GM20000 (cell line): ENCODE results near the gene VTI1A.

Experiments used
- DNase-seq: peaks from one replicate; pipeline ENCODE4 v3.0.0; 2012; ENCODE audit warnings: low spot score
- TF ChIP-seq, protein P1 (sequence below): IDR thresholded peaks from 2 replicates; pipeline ENCODE4 v1.5.1; 2012; ENCODE audit warnings: mild to moderate bottlenecking, control low read depth; ENCODE audit errors: extremely low read depth, missing control alignments

The VTI1A gene

DNA sequence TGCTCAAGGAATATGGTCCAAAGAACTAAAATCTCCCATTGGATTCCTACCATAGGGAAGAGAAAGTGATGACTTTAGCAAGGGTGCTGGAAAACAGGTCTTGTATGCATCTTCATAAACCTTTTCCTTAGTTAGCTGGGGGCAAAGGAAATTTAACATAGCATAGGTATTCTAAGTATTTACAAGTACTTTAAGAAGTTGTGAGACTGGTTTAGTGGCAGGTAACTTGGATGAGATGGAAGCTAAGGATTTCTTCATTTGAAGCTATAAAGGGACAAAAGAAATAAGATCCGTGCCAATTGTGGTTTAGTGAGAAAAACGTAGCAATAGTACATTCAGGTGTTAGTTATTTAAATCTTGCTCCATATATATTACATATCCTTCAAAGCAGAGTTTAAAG is 319.6 kb downstream of the VTI1A start:
- DNase-seq: no peak
- TF ChIP-seq, protein P1, sequence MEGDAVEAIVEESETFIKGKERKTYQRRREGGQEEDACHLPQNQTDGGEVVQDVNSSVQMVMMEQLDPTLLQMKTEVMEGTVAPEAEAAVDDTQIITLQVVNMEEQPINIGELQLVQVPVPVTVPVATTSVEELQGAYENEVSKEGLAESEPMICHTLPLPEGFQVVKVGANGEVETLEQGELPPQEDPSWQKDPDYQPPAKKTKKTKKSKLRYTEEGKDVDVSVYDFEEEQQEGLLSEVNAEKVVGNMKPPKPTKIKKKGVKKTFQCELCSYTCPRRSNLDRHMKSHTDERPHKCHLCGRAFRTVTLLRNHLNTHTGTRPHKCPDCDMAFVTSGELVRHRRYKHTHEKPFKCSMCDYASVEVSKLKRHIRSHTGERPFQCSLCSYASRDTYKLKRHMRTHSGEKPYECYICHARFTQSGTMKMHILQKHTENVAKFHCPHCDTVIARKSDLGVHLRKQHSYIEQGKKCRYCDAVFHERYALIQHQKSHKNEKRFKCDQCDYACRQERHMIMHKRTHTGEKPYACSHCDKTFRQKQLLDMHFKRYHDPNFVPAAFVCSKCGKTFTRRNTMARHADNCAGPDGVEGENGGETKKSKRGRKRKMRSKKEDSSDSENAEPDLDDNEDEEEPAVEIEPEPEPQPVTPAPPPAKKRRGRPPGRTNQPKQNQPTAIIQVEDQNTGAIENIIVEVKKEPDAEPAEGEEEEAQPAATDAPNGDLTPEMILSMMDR: no peak

DNA sequence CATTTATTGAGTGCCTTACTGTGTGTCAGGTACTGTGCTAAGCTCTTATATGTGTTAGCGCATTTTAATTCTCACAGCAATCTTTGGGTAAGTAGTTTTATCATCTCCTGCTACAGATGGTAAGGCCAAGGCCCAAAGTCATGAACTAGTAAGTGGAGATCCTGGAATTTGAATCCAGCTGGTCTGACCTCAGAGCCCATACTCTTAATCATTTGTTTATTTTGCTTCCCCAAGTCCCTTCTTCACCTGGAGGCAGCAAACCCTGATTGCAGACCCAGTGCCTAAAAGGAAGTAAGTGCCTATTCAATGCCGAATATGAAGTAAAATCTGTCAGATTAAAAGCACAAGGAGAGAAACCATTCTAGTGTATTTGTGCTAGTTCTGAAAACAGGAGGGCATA is 320.1 kb downstream of the VTI1A start:
- TF ChIP-seq, protein P1: no peak
- DNase-seq: no peak

DNA sequence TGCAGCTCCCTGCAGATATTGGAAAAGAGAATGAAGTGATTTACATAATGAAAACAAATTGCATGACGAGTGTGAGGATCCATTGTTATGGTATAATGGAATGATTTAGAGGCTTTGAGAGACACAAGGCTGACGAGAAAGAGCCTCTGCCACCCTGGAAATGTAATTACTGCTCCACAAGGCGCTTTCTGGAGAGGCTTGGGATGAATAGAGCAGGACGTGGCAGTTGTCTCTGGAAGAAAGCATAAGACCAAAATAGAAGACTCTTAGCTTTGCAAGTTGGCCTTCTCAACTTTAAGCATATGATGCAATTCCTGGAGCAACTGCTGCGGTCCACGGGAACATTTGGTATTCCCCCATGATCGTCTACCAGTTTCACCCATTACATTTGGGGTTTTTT is 321.1 kb downstream of the VTI1A start:
- no peak for DNase-seq

DNA sequence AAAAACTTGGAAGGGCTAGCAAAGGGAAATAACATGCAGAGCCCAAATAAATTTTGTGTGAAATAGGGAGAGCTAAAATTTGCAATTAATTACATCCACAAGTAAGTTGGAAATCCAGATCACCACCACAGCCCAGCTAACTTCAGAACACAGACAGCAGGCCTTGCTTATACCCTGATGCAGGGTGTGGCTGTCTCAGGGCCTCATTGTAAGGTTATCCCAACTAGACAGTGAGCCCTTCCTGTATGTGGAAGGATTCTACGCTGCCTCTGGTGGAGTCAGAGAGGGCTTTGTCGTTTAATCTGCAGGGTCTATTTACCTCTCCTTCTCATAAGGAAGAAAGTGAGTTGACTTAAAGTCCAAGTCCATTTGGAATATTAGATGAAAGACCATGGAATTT is 322.1 kb downstream of the VTI1A start:
- no peak for DNase-seq
- TF ChIP-seq, protein P1: no peak

More for the DNA sequence above, 321.1 kb downstream of the VTI1A start:
- TF ChIP-seq, protein P1: no peak

DNA sequence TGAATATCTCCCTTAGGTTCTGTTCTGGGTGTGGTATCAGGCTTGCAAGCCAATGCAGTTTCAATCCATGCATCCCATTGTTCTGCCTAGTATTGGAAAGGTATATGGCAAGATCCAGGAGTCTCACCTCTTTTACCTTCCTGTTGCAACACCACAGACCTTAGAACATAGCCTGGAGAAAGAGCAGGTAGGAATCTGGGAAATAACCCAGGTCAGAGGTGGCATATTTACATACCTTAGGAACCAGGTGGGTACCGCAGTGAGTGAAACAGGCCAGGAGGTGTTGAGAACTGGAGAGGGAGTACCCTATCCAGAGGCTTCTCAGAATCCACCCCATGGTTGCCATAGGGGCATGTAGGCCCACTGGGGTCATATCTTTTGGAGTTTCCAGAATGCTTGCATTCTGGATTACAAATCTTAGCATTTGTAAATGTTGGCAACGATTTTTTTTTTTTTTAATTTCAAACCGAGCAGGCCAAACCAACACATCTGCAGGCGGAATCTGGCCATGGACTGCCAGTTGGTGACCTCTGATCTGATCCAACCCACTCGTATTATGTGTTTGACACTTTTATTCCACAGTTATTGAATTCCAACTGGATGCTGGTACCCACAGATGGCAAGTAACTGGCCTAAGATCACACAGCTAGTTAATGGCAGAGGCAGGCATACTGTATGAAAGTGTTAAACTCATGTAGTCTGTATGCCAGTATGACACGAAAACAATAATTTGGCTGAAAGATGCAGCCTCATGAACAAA is 322.8 kb downstream of the VTI1A start:
- TF ChIP-seq, protein P1: no peak
- DNase-seq: no peak

DNA sequence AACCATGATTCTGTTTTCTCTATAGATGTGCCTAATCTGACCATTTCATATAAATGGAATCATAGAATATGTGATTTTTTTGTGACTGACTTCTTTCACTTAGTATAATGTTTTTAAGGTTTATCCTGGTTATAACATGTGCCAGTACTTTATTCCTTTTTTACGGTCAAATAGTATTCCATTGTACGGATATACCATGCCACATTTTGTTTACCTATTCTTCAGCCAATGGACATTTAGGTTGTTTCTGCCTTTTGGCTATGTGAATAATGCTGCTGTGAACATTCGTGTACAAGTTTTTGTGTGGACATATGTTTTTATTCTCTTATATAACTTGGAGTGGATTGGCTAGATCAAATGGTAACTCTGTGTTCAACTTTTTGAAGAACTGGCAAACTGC is 324.7 kb downstream of the VTI1A start:
- DNase-seq: no peak
- TF ChIP-seq, protein P1: no peak

DNA sequence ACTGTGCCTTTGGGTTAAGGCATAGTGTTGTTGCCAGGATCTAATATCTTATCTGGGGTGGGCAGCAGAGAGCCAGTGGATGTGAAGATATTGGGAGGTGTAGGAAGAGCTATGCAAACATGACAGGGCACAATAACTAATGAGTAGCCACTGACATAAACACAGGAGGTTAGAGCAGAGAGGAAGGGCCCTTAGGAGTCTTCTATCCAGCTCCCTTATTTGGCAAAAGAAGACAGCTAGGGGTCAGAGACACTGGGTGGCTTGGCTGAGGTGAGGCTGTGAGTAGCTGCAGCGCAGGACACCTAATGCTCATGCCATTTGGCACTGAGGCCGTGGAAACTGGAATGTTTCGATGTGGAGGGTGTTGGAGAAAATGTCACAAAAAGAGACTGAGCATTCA is 326.8 kb downstream of the VTI1A start:
- no peak for DNase-seq
- TF ChIP-seq, protein P1: no peak
